Neutrophil (primary cell): ENCODE data around the gene SRP9.
"Not testable (repeated sequence)": the region's sequence is repeated elsewhere in the genome, so short reads cannot be mapped to it uniquely, and the experiment has no call there.

Source experiments
- H3K27ac ChIP-seq: fragments of 200-600 bp; sonication (generic); 2 replicates; pipeline ENCODE4 v1.5.1; 2016; ENCODE audit warnings: mild to moderate bottlenecking, moderate library complexity
- H3K27me3 ChIP-seq: fragments of 200-600 bp; sonication (generic); 2 replicates; pipeline ENCODE4 v1.6.0; 2016; ENCODE audit warnings: mild to moderate bottlenecking
- H3K36me3 ChIP-seq: fragments of 200-600 bp; sonication (generic); 2 replicates; pipeline ENCODE4 v1.5.1; 2017
- H3K4me1 ChIP-seq, 2 experiments: fragments of 200-600 bp in 1 of 2; sonication (generic) in 1 of 2; 1 replicate in 1 of 2; 2 replicates in 1 of 2; pipeline versions ENCODE4 v1.5.1 to v1.6.1; 2013 to 2016; ENCODE audit warnings: low read depth in 1 of 2, low read length in 1 of 2, mild to moderate bottlenecking in 1 of 2, moderate library complexity in 1 of 2; ENCODE audit not compliant: control insufficient read depth in 1 of 2, insufficient read depth in 1 of 2
- H3K4me3 ChIP-seq, 2 experiments: fragments of 200-600 bp in 1 of 2; sonication (generic) in 1 of 2; 1 replicate in 1 of 2; 2 replicates in 1 of 2; pipeline ENCODE4 v1.5.1; 2013 to 2016; ENCODE audit warnings: low read depth in 1 of 2, low read length in 1 of 2, mild to moderate bottlenecking in 1 of 2, moderate library complexity in 1 of 2
- H3K9me3 ChIP-seq: fragments of 200-600 bp; sonication (generic); 2 replicates; pipeline ENCODE4 v1.5.1; 2016
- CTCF ChIP-seq: fragments of 200-600 bp; sonication (generic); IDR thresholded peaks from 2 replicates; pipeline ENCODE4 v1.5.1; 2016; ENCODE audit warnings: antibody characterized with exemption

Gene SRP9

GRCh38 chr1:225750875-225751824, 26.5 kb upstream of the SRP9 start:
- H3K9me3 ChIP-seq, result no peaks in the 10 kb centered on the region
- H3K4me1 ChIP-seq, result peaks cover 14% of the 10 kb centered on the region in 2 experiments
- no peak for TF ChIP-seq CTCF
- H3K36me3 ChIP-seq, result no peaks in the 10 kb centered on the region
- no peak overlapping the region for H3K4me3 ChIP-seq
- no peak overlapping the region for H3K27ac ChIP-seq
- H3K27me3 ChIP-seq, result no peaks in the 10 kb centered on the region

GRCh38 chr1:225752245-225752644, 25.4 kb upstream of the SRP9 start:
- Histone ChIP-seq H3K4me3 (no peak overlapping the region), H3K9me3 (no peaks in the 10 kb centered on the region), H3K27ac (no peak overlapping the region), H3K36me3 (no peaks in the 10 kb centered on the region), H3K4me1 (peaks cover 19 to 23% of the 10 kb centered on the region in 2 experiments), H3K27me3 (no peaks in the 10 kb centered on the region)
- no peak for TF ChIP-seq CTCF

- Histone ChIP-seq H3K9me3 (no peaks in the 10 kb centered on the region), H3K27me3 (no peaks in the 10 kb centered on the region), H3K27ac (peak overlapping the region; percentile 66), H3K4me3 (peak overlapping the region in 1 of 2 experiments; percentile 2), H3K4me1 (peaks cover 19 to 23% of the 10 kb centered on the region in 2 experiments), H3K36me3 (no peaks in the 10 kb centered on the region)
- TF ChIP-seq CTCF, result no peak
Measured at GRCh38 chr1:225754940-225755641, 22.5 kb upstream of the SRP9 start.

GRCh38 chr1:225755671-225756319, 21.8 kb upstream of the SRP9 start:
- Histone ChIP-seq H3K27me3 (no peaks in the 10 kb centered on the region), H3K4me3 (peak overlapping the region in 1 of 2 experiments; percentile 2), H3K36me3 (no peaks in the 10 kb centered on the region), H3K4me1 (peaks cover 19 to 23% of the 10 kb centered on the region in 2 experiments), H3K9me3 (no peaks in the 10 kb centered on the region), H3K27ac (peak overlapping the region; percentile 66)
- no peak for TF ChIP-seq CTCF

GRCh38 chr1:225757927-225758656, 19.5 kb upstream of the SRP9 start:
- TF ChIP-seq CTCF, result no peak
- Histone ChIP-seq H3K27me3 (no peaks in the 10 kb centered on the region), H3K4me1 (peaks cover 19 to 23% of the 10 kb centered on the region in 2 experiments)

GRCh38 chr1:225759972-225760371, 17.7 kb upstream of the SRP9 start:
- not testable (repeated sequence) for H3K9me3 ChIP-seq, H3K27ac ChIP-seq, H3K27me3 ChIP-seq, H3K4me3 ChIP-seq, H3K36me3 ChIP-seq
- H3K4me1 ChIP-seq, result peaks cover 23 to 27% of the 10 kb centered on the region in 2 experiments

More at GRCh38 chr1:225757927-225758656, 19.5 kb upstream of the SRP9 start:
- Histone ChIP-seq H3K36me3 (no peaks in the 10 kb centered on the region), H3K4me3 (no peak overlapping the region), H3K9me3 (no peaks in the 10 kb centered on the region), H3K27ac (no peak overlapping the region)
